GM21717 (cell line): ENCODE results near the gene SLC9A6.

Experiments
- ATAC-seq: cut with Tn5 transposase; IDR thresholded peaks from one replicate; pipeline ENCODE4 v1.9.1; 2021; ENCODE audit warnings: mild to moderate bottlenecking, moderate library complexity; ENCODE audit not compliant: unreplicated experiment

Gene SLC9A6

DNA sequence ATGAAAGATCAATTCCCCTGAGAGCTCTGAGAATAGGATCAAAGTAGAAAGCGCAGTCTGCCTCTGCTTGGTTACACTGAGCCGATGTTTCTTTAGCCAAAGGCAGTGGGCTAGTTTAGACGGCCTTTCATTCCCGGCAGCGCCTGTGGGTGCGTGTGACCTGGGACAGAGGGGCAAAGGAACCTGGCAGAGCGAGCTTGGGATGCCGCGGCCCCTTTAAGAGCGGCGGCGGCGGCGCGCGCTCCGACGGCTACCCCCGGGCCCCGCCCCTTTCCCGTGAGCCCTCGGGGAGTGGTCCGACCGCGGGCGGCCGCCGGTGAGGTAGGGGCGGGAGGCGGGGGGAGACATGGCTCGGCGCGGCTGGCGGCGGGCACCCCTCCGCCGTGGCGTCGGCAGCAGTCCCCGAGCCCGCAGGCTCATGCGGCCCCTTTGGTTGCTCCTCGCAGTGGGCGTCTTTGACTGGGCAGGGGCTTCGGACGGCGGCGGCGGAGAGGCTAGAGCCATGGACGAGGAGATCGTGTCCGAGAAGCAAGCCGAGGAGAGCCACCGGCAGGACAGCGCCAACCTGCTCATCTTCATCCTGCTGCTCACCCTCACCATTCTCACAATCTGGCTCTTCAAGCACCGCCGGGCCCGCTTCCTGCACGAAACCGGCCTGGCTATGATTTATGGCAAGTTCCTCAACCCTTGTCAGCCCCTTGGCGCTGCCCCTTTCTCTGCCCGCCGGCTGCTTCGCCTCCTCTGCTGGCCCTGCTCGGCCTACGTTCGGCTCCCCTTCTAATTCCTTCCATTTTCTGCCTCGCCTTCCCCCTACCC, at the start of gene SLC9A6:
SLC9A6 (plus strand) TSS at position 279 of the 816 bp plus-strand sequence; CDS start at position 503, 224 bp downstream.
- ATAC-seq: peak; percentile 89

DNA sequence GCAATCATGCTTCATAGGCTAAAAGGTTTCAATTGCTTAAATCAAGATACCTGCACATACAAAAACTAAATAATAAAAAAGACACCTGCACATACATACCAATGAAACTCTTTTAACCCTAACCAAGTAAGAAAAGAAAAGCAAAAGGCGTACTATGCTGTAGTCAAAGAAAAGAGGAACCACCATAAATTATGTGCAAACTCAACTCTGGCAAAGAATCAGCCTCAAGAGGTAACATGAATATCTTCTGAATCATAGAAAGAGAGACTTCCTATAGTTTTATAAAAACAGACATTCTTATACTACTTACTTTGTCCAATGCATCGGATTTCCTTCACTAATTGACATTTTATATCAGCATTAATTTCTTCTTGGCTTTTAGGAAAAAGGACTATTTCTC, 40.7 kb upstream of the SLC9A6 start:
- ATAC-seq: no peak

DNA sequence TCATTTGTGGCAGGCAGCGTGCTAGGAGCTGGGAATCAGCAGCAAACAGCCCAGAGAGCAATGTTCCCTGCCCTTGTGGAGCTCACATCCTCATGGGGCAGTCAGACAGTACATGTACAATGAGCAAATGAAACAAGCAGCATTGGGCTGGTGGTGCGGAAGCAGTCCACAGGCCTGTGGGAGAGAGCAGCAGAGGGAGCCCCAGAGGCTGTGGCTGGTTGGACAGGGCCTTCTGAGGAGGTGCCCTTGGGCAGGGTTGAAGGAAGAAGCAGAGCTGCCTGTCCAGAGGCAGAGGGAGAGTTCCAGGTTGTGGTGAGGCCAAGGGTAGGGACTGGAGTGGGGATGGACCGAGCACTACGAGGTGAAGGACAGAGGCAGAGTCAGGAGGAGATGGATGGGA, 33.9 kb upstream of the SLC9A6 start:
- no peak for ATAC-seq

DNA sequence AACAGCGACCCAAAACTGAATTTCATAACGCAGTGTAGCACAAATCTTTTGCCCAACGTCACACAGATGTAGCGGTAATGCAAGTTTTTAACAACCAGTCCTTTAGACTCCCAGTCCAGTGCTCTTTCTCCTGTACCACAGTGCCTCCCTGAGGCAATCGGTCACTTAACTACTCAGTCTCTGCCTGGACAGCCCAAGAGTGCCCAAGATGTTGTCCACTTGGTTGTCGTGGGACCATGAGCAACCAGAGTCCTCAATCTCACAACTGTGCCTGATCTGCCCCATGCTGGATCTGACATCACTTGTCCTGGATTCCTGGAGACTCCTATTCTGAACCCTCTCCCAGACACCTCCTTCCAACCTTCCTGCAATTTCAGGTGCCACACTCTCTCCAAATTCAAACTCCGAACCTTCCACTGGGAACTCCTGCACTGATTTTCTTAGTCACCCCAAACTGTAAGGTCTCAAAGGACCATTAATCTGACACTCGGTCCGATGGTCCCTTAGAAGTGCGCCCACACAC, 12.1 kb upstream of the SLC9A6 start:
- ATAC-seq: peak; percentile 20

DNA sequence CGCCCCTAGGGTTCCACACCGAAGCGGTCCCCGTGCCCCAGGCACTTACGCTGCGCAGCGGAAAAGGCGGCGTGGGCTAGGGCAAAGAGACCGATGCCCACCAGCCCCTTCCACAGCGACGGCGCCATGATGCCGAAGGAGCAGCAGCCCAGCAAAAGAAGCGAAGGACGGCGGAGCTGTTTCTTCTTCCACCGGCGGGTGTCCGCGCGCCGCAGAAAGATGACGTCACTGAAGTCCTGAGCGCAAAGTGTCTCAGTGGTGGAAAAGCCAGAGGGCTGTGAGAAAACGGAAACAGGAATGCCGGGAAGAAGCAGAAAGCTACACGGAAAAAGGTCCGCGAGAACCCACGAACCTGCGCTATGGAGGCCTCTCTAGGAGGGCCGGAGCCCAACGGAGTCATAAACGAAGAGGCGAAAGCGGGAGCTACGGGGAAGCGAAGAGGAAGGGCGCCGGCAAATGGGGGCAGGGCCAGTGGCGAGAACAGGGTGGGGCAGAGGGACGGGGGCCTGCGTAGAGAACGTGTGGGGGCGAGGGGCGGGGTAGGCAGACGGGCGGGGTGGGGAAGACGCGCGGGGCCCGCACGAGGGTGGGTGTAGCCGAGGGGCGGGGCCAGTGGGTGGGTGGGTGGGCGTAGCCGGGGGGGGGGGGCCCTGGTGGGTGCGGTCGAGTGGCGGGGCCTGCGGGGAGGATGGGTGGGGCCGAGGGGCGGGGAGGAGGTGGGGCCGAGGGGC, 11.5 kb upstream of the SLC9A6 start, which contains the start of gene MMGT1:
MMGT1 (minus strand) TSS at position 441 of the 731 bp plus-strand sequence; CDS start at position 128, 313 bp downstream.
- peak; percentile 78 for ATAC-seq

DNA sequence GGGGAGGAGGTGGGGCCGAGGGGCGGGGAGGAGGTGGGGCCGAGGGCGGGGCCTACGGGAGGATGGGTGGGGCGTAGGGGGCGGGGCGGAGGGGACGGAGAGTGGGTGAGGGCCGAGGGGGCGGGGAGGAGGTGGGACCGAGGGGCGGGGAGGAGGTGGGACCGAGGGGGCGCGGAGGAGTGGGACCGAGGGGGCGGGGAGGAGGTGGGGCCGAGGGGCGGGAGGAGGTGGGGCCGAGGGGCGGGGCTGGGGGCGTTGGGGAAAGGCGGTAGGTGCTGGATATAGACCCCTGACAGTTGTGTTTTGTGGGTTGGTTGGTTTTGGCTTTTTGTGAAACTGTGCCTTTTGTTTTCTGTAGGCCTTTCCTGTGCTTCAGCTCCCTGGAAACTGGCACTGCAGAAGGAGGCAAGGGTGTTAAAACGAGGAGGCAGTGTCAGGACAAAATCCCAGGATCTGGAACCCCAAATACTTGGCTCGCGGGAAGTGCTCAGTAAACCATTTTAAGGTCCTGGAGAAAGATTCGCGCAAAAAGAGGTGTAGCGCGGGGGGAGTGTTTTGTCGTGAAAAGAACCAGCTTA, 10.9 kb upstream of the SLC9A6 start:
- ATAC-seq: no peak

DNA sequence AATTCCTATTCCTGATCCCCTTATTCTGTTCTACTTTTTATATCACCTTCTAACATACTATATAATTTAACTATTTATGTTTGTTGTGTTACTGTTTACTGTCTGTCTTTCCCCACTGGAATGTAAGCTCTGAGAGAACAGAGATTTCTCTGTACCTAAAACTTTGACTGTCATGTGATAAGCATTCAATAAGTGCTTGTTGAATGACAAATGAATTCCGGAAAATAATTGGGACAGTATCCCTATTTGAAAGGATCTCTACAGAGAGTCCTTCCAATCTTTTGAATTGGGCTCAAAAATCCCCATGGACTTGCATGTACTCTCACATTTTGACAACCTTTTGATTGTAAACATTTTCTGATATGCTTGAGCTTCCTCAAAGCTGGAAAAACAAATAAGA, 9.8 kb upstream of the SLC9A6 start:
- ATAC-seq: no peak

DNA sequence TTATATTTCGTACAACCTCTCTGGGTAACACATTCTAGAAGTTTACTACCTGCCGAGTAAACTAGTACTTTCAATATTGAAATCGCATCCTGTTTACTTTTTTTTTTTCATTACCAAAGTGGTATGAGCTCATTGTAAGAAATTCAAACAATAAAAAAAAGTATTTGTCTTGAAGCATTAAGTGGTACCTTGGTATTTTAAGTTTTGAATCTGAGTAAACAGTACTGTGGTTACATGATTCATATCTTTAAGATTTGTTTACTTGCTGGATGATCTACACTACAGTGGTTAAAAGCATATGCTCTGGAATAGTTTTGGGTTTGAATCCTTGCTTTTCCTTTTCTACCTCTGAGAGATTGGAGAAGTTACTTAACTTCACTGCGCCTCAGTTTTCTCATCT, 7.6 kb upstream of the SLC9A6 start:
- no peak for ATAC-seq

DNA sequence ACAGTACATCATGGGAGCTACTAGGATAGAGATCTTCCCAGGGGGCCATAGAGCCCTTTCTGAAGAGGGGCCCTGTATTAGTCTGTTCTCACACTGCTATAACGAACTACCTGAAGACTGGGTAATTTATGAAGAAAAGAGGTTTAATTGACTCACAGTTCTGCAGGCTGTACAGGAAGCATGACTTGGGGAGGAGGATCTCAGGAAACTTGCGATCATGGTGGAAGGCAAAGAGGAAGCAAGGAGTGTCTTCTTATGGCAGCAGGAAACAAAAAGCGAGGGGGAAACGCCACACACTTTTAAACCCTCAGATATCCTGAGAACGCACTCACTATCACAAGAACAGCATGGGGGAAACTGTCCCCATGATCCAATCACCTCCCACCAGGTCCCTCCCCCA, 4.2 kb upstream of the SLC9A6 start:
- no peak for ATAC-seq

DNA sequence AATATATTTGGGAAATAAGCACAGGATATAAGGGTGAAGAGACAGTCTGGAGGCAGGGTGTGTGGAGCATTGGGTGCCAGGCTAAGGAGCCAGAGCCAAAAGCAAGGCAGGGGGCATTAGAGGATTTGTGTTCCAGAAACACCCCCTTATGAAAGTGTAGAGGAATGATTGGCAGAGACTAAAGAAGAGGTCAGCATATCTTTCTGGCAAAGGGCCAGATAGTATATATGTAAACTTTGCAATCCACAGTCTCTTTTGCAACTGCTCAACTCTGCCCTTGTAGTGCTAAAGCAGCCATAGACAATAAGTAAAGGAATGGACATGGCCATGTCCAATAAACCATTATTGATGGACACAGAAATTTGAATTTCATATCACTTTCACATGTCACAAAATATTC, 3.6 kb upstream of the SLC9A6 start:
- ATAC-seq: no peak

DNA sequence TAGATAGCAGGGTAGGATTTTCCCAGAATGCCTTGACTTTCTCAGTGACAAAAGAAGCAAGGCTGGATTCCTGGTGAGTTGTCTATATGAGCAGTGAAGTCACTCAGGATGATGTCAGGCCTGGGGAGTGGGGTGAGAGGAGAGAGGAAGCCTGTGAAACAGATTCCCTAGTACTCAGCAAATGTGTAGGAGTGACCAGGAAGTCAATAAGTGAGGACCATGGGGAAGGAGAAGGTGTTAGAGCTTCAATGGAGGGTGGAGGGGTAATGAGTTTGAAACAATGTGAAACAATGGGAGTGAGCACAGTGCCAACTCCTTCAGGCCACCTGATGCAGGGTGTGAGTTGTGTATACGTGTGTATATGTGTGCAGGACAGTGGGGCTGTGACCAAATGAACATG, 2.4 kb upstream of the SLC9A6 start:
- no peak for ATAC-seq

DNA sequence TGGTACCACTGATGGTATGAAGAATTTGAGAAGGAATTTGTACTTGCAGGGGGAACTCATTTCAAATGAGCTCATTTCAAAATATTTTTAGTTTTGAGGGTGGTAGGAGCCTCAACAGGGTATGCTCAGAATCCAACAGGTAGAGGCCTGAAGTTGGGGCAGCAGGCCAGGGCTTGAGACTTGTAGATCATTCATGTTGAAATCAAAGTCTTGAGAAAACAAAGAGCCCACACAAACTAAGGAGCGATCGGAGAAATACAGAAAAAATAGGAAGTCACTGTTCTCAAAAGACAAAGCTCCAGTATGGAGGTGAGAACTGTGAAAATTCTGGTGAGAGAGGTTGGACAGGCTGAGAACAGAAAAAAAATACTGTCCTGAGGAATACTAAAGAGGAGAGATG, 979 bp upstream of the SLC9A6 start:
- no peak for ATAC-seq

DNA sequence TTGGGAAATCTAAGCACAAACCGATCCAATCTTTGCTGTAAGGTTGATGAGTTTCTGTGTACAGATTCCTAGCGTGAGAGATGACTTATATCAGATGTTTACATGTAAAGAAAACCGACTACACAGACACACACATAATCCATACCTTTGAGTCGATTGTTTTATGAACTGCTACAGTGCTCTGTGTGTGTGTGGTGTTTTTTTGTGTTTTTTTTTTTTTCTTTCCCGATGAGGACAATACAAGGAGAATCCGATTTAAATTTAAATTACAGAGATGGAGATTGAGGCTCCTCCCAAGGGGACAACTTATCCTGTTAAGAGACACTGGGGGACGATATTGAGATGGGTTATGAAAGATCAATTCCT, 461 bp upstream of the SLC9A6 start:
- ATAC-seq: peak; percentile 16

DNA sequence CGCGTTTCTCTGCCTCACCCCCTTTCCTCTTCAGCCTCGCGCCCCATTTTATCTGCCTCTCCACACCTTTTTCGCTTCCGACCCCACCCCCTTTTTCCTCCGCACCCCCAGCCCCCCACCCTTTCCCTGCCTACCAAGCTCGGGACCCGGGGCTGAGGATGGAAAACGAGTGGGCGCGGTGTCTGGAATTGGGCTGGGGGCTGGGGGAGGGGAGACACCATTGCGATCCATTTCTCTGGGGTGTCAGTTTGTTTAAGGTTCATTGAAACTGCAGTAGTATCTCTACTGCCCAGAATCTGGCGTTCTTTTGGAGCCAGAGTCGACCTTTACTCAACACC, 707 bp downstream of the SLC9A6 start:
- no peak for ATAC-seq

DNA sequence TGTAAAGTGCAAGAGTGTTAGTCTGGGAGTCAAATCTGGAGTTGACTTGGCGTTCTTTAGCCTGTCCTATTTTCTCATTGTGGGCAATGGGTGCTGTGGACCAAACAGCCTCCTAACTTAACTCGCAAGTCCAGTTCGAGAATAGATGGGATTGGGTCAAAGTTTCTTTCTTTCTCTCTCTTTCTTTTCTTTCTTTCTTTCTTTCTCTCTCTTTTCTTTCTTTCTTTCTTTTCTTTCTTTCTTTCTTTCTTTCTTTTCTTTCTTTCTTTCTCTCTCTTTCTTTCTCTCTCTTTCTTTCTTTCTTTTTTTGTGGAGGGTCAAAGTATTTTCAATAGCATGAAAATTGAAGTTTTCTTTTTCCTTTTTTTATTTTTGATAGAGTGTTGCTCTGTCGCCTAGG, 3.0 kb downstream of the SLC9A6 start:
- ATAC-seq: no peak

DNA sequence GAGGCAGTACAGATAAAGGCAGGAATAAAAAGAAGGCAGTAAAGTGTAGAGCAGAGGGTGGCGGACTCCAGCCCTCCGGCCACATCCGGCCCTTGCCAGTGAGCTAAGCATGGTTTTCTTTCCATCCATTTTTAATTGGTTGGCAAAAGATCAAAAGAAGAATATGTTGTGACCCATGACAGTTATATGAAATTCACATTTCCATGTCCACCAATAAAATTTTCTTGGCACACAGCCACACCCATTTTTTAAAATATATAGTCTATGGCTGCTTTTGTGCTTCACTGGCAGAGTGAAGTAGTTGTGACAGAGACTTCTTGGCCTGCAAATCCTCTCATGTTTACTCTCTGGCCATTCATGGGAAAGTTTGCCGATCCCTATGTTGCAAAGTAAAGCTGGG, 29.8 kb downstream of the SLC9A6 start:
- no peak for ATAC-seq

DNA sequence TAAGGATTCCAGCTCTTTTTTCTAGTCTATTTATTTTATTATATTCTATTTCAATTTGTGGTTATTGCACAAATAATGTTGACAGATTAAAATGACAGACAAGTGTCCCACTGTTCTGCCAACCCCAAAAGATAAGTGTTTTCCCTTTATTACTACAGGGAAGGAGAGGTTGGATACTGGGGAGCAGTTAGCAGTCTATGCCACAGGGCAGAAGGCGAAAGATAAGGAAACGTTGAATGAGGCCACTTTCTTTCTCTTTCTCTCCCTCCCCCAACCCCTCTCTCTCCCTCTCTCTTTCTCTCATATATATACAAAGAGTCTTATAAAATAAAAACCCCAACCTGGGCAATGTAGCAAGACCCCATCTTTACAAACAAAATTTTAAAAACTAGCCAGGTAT, 31.6 kb downstream of the SLC9A6 start:
- ATAC-seq: no peak

DNA sequence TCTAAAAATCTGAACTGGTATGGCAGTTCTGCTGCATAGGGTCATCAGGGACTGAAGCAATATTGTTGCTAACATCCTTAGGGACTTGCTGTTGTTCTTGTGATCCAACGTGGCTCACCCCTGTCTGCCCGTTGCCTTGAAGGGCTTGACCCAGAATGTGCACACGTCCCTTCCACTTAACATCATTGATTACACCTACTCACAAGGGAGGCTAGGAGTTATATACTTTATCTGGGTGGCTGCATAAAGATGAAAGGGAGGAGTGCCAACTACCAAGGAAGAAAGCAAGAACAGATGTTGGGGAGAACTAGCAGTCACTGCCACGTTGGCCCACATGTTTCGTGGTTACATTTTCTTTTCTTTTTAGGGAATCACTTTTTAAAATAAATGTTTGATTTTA, 34.0 kb downstream of the SLC9A6 start:
- no peak for ATAC-seq

DNA sequence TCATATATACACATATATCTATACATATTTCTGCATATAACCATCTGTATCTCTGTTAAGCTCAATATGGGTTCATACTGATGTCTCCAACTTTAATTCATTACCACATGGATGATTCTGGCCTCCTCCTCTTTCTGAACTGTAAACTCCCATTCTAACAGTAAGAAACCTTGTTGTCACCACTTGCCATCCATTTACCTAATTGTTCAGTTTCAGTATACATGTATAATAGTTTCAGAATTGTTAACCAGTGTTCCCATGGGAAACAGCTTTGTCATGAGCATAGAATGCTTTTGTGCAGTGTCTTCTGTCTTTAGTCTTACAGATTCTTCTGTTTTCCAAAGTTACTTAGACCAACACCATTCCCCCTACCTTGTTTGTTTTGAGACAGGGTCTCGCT, 35.9 kb downstream of the SLC9A6 start:
- ATAC-seq: peak; percentile 80

DNA sequence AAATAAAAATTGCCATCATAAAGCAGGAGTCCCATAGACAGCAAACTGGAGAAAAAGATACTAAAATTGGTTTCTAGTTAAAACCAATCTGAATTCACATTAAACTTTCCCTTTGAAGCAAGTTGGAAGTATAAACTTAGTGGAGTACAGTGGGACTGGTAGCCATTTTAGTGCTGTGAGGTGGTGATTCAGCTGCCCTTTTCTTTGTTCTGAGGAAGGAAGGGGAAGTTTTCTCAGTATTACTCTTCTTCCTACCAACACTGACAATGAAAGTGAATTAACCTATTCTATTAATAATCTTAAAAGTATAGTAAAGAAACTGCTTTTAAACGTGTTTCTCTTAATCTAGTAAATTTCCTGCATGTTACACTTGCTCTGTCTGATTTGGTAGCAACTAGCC, 36.7 kb downstream of the SLC9A6 start:
- peak; percentile 67 for ATAC-seq

DNA sequence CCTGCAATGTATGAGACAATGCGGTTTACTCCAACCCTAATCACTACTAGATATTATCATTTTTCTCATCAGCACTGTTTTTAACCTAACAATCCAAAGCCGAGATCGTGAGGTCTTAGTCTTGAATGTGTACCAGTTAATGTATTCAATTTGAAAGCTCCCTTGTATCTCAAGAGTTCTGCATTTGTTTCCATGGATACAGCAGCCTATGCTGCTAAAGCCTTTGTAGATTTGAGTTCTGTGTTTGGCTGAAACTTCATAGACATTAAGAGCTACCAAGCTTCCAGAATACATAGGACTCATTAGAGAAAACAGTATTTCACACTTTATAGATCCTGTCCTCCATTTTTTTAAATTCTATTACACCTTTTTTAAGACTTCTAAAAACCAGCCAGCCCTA, 39.9 kb downstream of the SLC9A6 start:
- no peak for ATAC-seq
